ENCODE data around the gene ILF2. TPM values are rescaled to one million over a fixed set of nuclear protein-coding genes. Genes with fewer than 3 reads are reported as not detected.

ILF2 gene
- polyA plus RNA-seq, 2 of the 4 experiments (the other 2 are of a cell fraction), result 249 to 285 TPM

DNA sequence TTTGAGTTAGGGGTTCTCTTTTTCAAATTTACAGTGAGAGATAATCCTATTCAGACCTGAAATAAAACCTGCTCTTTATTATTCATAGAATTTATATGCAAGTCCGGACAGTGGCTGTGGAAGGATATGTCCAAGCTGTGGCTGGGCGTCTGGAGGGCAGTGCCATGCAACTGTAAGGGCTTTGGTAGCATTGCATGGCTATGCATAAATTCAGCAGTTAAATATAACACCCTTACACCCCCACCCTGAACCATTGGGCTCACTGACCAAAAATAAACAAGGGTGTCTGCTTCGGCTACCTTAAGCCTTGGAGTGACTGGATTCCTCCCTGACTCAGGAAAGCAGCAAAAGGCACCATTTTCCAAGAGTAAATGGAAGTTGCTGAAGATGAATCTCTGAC is 31.5 kb downstream of the ILF2 start:
- Histone ChIP-seq H3K4me1 (peaks cover 24% of the 10 kb centered on the region), H3K4me2 (no peak overlapping the region), H3K27ac (no peak overlapping the region), H3K4me3 (no peak overlapping the region), H3K9me3 (no peaks in the 10 kb centered on the region)
- 77% methylated on average over 3 of the region's 3 CpGs for WGBS (ENCODE audit: missing lambda C conversion rate)
- no peak for ATAC-seq
- FAIRE-seq, result no peak
- no peak for DNase-seq (ENCODE audit: low read depth in 1 of 2, low spot score in 1 of 2)
- TF ChIP-seq CBX8 (IDR thresholded peaks at IDR 0.05) (no peak), JUN (IDR thresholded peaks at IDR 0.05) (no peak), JUNB (IDR thresholded peaks at IDR 0.05) (no peak), FOSL2 (IDR thresholded peaks at IDR 0.05) (no peak), FOSL2 (CRISPR knock-in tag; IDR thresholded peaks at IDR 0.05) (no peak), CHD2 (IDR thresholded peaks at IDR 0.05; ENCODE audit: low read length, partially characterized antibody) (no peak), RFX5 (IDR thresholded peaks at IDR 0.05) (no peak)
- ChIA-PET CTCF (interaction anchor here (0.8 to 3.1 kb wide), 8 partner anchors 12 to 130 kb away, joined by 3 to 19 read pairs (median 5); partner anchors contain the start of genes S100A1 and S100A13), POLR2A (interaction anchor here (3.1 kb wide), 1 partner anchor 67 kb away, joined by 9 read pairs; no protein-coding TSS in a partner anchor)

DNA sequence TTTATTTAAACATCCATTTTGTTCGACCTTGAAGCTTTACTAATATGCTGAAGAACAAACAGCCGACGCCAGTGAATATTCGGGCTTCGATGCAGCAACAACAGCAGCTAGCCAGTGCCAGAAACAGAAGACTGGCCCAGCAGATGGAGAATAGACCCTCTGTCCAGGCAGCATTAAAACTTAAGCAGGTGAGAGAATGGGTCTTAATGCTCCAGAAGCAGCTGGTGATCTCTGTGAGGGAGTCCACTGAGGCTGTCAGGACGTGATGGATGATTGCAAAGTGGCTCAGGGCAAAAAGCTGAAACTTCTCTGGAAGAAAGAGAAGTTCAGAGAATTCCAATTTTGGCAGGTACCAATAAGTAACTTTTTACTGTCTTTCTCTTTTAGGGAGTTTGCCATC is 32.5 kb downstream of the ILF2 start:
- FAIRE-seq (no peak), ATAC-seq (no peak), DNase-seq (ENCODE audit: low read depth in 1 of 2, low spot score in 1 of 2) (no peak)
- Histone ChIP-seq H3K4me3 (no peak overlapping the region), H3K4me2 (no peak overlapping the region), H3K4me1 (peaks cover 20% of the 10 kb centered on the region), H3K9me3 (no peaks in the 10 kb centered on the region), H3K27ac (no peak overlapping the region)
- 88% methylated on average over 6 of the region's 6 CpGs for WGBS (ENCODE audit: missing lambda C conversion rate)
- ChIA-PET POLR2A (interaction anchor here (1.1 to 3.1 kb wide), 2 partner anchors 9 to 66 kb away, joined by 3 to 9 read pairs; no protein-coding TSS in a partner anchor), CTCF (interaction anchor here (0.8 to 3.1 kb wide), 15 partner anchors 8 to 348 kb away, joined by 3 to 19 read pairs (median 5); partner anchors contain the start of genes RAB13, S100A1 and S100A13)
- TF ChIP-seq CEBPB (IDR thresholded peaks at IDR 0.05) (no peak), FOXS1 (CRISPR knock-in tag; IDR thresholded peaks at IDR 0.05) (no peak), ZNF302 (CRISPR knock-in tag; IDR thresholded peaks at IDR 0.05) (no peak), EHF (CRISPR knock-in tag; IDR thresholded peaks at IDR 0.05) (no peak), HOXA7 (CRISPR knock-in tag; IDR thresholded peaks at IDR 0.05) (no peak), RNF2 (IDR thresholded peaks at IDR 0.05; ENCODE audit: borderline replicate concordance, low read depth) (no peak), ZC3H11A (IDR thresholded peaks at IDR 0.05) (no peak), PHF8 (IDR thresholded peaks at IDR 0.05; ENCODE audit: borderline replicate concordance, low read depth) (no peak), ZSCAN20 (CRISPR knock-in tag; IDR thresholded peaks at IDR 0.05) (no peak), RCOR1 (IDR thresholded peaks at IDR 0.05; ENCODE audit: low read depth, low read length) (no peak), GATA3 (IDR thresholded peaks at IDR 0.05; ENCODE audit: borderline replicate concordance) (no peak), RARB (CRISPR knock-in tag; IDR thresholded peaks at IDR 0.05) (no peak), RFX5 (IDR thresholded peaks at IDR 0.05) (no peak), BHLHE40 (IDR thresholded peaks at IDR 0.05; ENCODE audit: low read depth, low read length) (no peak), JUNB (IDR thresholded peaks at IDR 0.05) (no peak)
- TF ChIP-seq, protein P1, sequence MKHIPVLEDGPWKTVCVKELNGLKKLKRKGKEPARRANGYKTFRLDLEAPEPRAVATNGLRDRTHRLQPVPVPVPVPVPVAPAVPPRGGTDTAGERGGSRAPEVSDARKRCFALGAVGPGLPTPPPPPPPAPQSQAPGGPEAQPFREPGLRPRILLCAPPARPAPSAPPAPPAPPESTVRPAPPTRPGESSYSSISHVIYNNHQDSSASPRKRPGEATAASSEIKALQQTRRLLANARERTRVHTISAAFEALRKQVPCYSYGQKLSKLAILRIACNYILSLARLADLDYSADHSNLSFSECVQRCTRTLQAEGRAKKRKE (CRISPR knock-in tag; IDR thresholded peaks at IDR 0.05; ENCODE audit: low read depth), result no peak
- TF ChIP-seq, protein P2, sequence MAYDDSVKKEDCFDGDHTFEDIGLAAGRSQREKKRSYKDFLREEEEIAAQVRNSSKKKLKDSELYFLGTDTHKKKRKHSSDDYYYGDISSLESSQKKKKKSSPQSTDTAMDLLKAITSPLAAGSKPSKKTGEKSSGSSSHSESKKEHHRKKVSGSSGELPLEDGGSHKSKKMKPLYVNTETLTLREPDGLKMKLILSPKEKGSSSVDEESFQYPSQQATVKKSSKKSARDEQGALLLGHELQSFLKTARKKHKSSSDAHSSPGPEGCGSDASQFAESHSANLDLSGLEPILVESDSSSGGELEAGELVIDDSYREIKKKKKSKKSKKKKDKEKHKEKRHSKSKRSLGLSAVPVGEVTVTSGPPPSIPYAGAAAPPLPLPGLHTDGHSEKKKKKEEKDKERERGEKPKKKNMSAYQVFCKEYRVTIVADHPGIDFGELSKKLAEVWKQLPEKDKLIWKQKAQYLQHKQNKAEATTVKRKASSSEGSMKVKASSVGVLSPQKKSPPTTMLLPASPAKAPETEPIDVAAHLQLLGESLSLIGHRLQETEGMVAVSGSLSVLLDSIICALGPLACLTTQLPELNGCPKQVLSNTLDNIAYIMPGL (CRISPR knock-in tag; IDR thresholded peaks at IDR 0.05; ENCODE audit: borderline replicate concordance), result no peak
- TF ChIP-seq, protein P3, sequence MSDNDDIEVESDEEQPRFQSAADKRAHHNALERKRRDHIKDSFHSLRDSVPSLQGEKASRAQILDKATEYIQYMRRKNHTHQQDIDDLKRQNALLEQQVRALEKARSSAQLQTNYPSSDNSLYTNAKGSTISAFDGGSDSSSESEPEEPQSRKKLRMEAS (IDR thresholded peaks at IDR 0.05), result no peak

DNA sequence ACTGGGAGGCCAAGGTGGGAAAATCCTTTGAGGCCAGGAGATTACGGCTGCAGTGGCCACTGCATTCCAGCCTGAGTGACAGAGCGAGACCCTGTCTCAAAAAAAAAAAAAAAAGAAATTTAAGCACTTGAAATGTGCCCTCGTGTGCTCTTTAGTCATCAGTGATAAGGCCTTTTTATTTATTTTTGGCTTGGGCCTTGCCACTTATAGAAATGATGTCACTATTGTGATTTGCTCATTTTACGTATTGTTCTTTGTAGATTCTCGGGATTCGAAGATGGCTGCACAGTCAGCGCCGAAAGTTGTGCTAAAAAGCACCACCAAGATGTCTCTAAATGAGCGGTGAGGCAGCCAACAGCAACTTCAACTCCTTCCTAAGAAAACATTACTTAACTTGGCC is 34.5 kb downstream of the ILF2 start:
- ChIA-PET POLR2A (no interaction called here), CTCF (interaction anchor here (1.1 to 3.1 kb wide), 3 partner anchors 9 to 103 kb away, joined by 4 to 19 read pairs (median 10); partner anchors contain the start of genes S100A1 and S100A13)
- Histone ChIP-seq H3K9me3 (no peaks in the 10 kb centered on the region), H3K4me1 (peaks cover 25% of the 10 kb centered on the region), H3K27ac (no peak overlapping the region), H3K4me2 (peak overlapping the region; percentile 98), H3K4me3 (no peak overlapping the region)
- ATAC-seq (no peak), DNase-seq (ENCODE audit: low read depth in 1 of 2, low spot score in 1 of 2) (no peak), FAIRE-seq (no peak)
- TF ChIP-seq ZFP36 (IDR thresholded peaks at IDR 0.05; ENCODE audit: borderline replicate concordance, partially characterized antibody), result no peak
- no peak for TF ChIP-seq BHLHE40 (IDR thresholded peaks at IDR 0.05; ENCODE audit: low read depth, low read length)
- no peak for TF ChIP-seq TP53 (CRISPR knock-in tag; IDR thresholded peaks at IDR 0.05)
- TF ChIP-seq TFCP2L1 (CRISPR knock-in tag; IDR thresholded peaks at IDR 0.05), result no peak
- no peak for TF ChIP-seq FOSB (CRISPR knock-in tag; IDR thresholded peaks at IDR 0.05)
- TF ChIP-seq NPAS2 (CRISPR knock-in tag; IDR thresholded peaks at IDR 0.05; ENCODE audit: borderline replicate concordance), result no peak
- TF ChIP-seq, protein P1 (CRISPR knock-in tag; IDR thresholded peaks at IDR 0.05; ENCODE audit: low read depth), result no peak
- 96% methylated on average over 9 of the region's 9 CpGs for WGBS (ENCODE audit: missing lambda C conversion rate)
